ENCODE results near the gene CAPZB.

CAPZB gene

GRCh38 chr1:19353596-19353995 is 131.7 kb downstream of the CAPZB start:
- no peak for DNase-seq

GRCh38 chr1:19352839-19353238 is 132.5 kb downstream of the CAPZB start:
- no peak for DNase-seq

GRCh38 chr1:19351873-19352272 is 133.5 kb downstream of the CAPZB start:
- DNase-seq = no peak

- no peak for DNase-seq
These were observed 134.8 kb downstream of the CAPZB start for GRCh38 chr1:19350566-19350965.

GRCh38 chr1:19349999-19350398 is 135.3 kb downstream of the CAPZB start:
- DNase-seq = no peak

- no peak for DNase-seq
These were observed 136.7 kb downstream of the CAPZB start for GRCh38 chr1:19348441-19349198.

GRCh38 chr1:19347533-19348172 is 137.7 kb downstream of the CAPZB start:
- no peak for DNase-seq

- DNase-seq = no peak
These were observed 139.3 kb downstream of the CAPZB start for GRCh38 chr1:19346026-19346425.

GRCh38 chr1:19345391-19345790 is 139.9 kb downstream of the CAPZB start:
- DNase-seq = peak in 14 of 51 donors; percentile 5 to 51 (median 23)

- no peak for DNase-seq
These were observed 140.5 kb downstream of the CAPZB start for GRCh38 chr1:19344831-19345230.

GRCh38 chr1:19344372-19344810 is 140.9 kb downstream of the CAPZB start:
- DNase-seq = peak in 37 of 51 donors; percentile 5 to 72 (median 28)

- no peak for DNase-seq
These were observed 141.6 kb downstream of the CAPZB start for GRCh38 chr1:19343617-19344350.

- no peak for DNase-seq
These were observed 142.3 kb downstream of the CAPZB start for GRCh38 chr1:19342894-19343616.

GRCh38 chr1:19342062-19342750 is 143.1 kb downstream of the CAPZB start:
- DNase-seq = no peak

- DNase-seq = peak in 33 of 51 donors; percentile 2 to 66 (median 33)
These were observed 143.9 kb downstream of the CAPZB start for GRCh38 chr1:19341201-19342061.

GRCh38 chr1:19340387-19340937 is 144.9 kb downstream of the CAPZB start:
- DNase-seq = no peak

- DNase-seq = peak in 1 of 51 donors; percentile 18
These were observed 146.0 kb downstream of the CAPZB start for GRCh38 chr1:19339214-19339861.

- DNase-seq = peak in 1 of 51 donors; percentile 11
These were observed 147.0 kb downstream of the CAPZB start for GRCh38 chr1:19338323-19338762.

- DNase-seq = no peak
These were observed 148.1 kb downstream of the CAPZB start for GRCh38 chr1:19337289-19337688.
